H9 (cell line): ENCODE data around the gene DDX51. TPM values are rescaled to one million over a fixed set of nuclear protein-coding genes. Genes with fewer than 3 reads are reported as not detected.

ENCODE experiments used
- DNase-seq: peaks from one replicate; pipeline ENCODE4 v3.0.0-alpha.2; 2017
- H2AFZ ChIP-seq: one replicate; pipeline ENCODE4 v1.6.1; 2013; ENCODE audit warnings: mild to moderate bottlenecking, low read length, control low read depth, moderate library complexity
- H2AK5ac ChIP-seq: 2 replicates; pipeline ENCODE4 v1.6.1; 2013; ENCODE audit warnings: low read length, control low read depth, mixed read lengths; ENCODE audit not compliant: insufficient read length
- H2BK120ac ChIP-seq: one replicate; pipeline ENCODE4 v1.6.1; 2013; ENCODE audit warnings: low read depth, mild to moderate bottlenecking, low read length, control low read depth, inconsistent platforms; ENCODE audit not compliant: poor library complexity, severe bottlenecking
- H2BK12ac ChIP-seq: 2 replicates; pipeline ENCODE4 v1.6.1; 2013; ENCODE audit warnings: low read length, control low read depth, mixed read lengths, low read depth; ENCODE audit not compliant: insufficient read length
- H2BK15ac ChIP-seq: 2 replicates; pipeline ENCODE4 v1.6.1; 2013; ENCODE audit warnings: low read depth, low read length, control low read depth
- H2BK20ac ChIP-seq: one replicate; pipeline ENCODE4 v1.6.1; 2013; ENCODE audit warnings: low read depth, mild to moderate bottlenecking, low read length, control low read depth, inconsistent platforms; ENCODE audit not compliant: poor library complexity, severe bottlenecking
- H2BK5ac ChIP-seq: 2 replicates; pipeline ENCODE4 v1.6.1; 2013; ENCODE audit warnings: low read length, control low read depth, mixed read lengths; ENCODE audit not compliant: insufficient read length
- H3K14ac ChIP-seq: 2 replicates; pipeline ENCODE4 v1.6.1; 2013; ENCODE audit warnings: low read length, control low read depth; ENCODE audit not compliant: insufficient read depth
- H3K18ac ChIP-seq: 2 replicates; pipeline ENCODE4 v1.6.1; 2013; ENCODE audit warnings: low read depth, mild to moderate bottlenecking, mixed read lengths, low read length, control low read depth; ENCODE audit not compliant: insufficient read length
- H3K23ac ChIP-seq: 2 replicates; pipeline ENCODE4 v1.6.1; 2013; ENCODE audit warnings: low read length, control low read depth, mixed read lengths, low read depth; ENCODE audit not compliant: insufficient read length
- H3K23me2 ChIP-seq: 2 replicates; pipeline ENCODE4 v1.6.1; 2013; ENCODE audit warnings: low read depth, mild to moderate bottlenecking, mixed read lengths, low read length, control low read depth; ENCODE audit not compliant: insufficient read length, poor library complexity, severe bottlenecking
- H3K27ac ChIP-seq: 2 replicates; pipeline ENCODE4 v1.5.1; 2013; ENCODE audit warnings: low read length, control low read depth, mixed read lengths, low read depth; ENCODE audit not compliant: insufficient read length
- H3K27me3 ChIP-seq: 2 replicates; pipeline ENCODE4 v1.6.1; 2013; ENCODE audit warnings: low read length, control low read depth, inconsistent platforms; ENCODE audit not compliant: insufficient read depth
- H3K4ac ChIP-seq: 2 replicates; pipeline ENCODE4 v1.6.1; 2013; ENCODE audit warnings: low read depth, mild to moderate bottlenecking, control low read depth, inconsistent platforms, low read length, moderate library complexity
- H3K4me1 ChIP-seq: 2 replicates; pipeline ENCODE4 v1.6.1; 2013; ENCODE audit warnings: low read length, control low read depth, inconsistent platforms; ENCODE audit not compliant: insufficient read depth
- H3K4me2 ChIP-seq: 2 replicates; pipeline ENCODE4 v1.6.1; 2013; ENCODE audit warnings: low read length, control low read depth, mixed read lengths; ENCODE audit not compliant: insufficient read length, insufficient read depth
- H3K56ac ChIP-seq: 2 replicates; pipeline ENCODE4 v1.6.1; 2013; ENCODE audit warnings: low read depth, mild to moderate bottlenecking, mixed read lengths, low read length, control low read depth; ENCODE audit not compliant: insufficient read length
- H3K79me1 ChIP-seq: 2 replicates; pipeline ENCODE4 v1.6.1; 2013; ENCODE audit warnings: low read depth, mild to moderate bottlenecking, moderate library complexity, low read length, control low read depth, inconsistent platforms; ENCODE audit not compliant: insufficient read depth, poor library complexity, severe bottlenecking
- H3K79me2 ChIP-seq: 2 replicates; pipeline ENCODE4 v1.6.1; 2013; ENCODE audit warnings: low read length, control low read depth, inconsistent platforms; ENCODE audit not compliant: insufficient read depth
- H3K9ac ChIP-seq: 2 replicates; pipeline ENCODE4 v1.6.1; 2013; ENCODE audit warnings: low read length, control low read depth, mixed read lengths; ENCODE audit not compliant: insufficient read length; ENCODE audit errors: extremely low read depth
- H3K9me3 ChIP-seq: one replicate; pipeline ENCODE4 v1.6.1; 2013; ENCODE audit warnings: low read depth, low read length, inconsistent platforms; ENCODE audit not compliant: control insufficient read depth
- H3T11ph ChIP-seq: one replicate; pipeline ENCODE4 v1.6.1; 2013; ENCODE audit warnings: mild to moderate bottlenecking, low read length, control low read depth, inconsistent platforms
- H4K20me1 ChIP-seq: one replicate; pipeline ENCODE4 v1.6.1; 2013; ENCODE audit not compliant: control insufficient read depth, insufficient read length, insufficient read depth
- H4K5ac ChIP-seq: 2 replicates; pipeline ENCODE4 v1.6.1; 2013; ENCODE audit warnings: low read depth, mild to moderate bottlenecking, mixed read lengths, low read length, control low read depth; ENCODE audit not compliant: insufficient read length
- H4K8ac ChIP-seq: replicated peaks from 2 replicates; pipeline ENCODE4 v1.6.1; 2013; ENCODE audit warnings: low read length, control low read depth, mixed read lengths, low read depth; ENCODE audit not compliant: insufficient read length
- H4K91ac ChIP-seq: 2 replicates; pipeline ENCODE4 v1.6.1; 2013; ENCODE audit warnings: low read depth, mild to moderate bottlenecking, moderate library complexity, mixed read lengths, low read length, control low read depth; ENCODE audit not compliant: insufficient read length
- H3K27ac Mint-ChIP-seq, 3 experiments: 2 replicates in 2 of 3; 3 replicates in 1 of 3; pipeline ENCODE4 v1.8.0; 2020 to 2021; ENCODE audit warnings: mixed read lengths in 3 of 3, mild to moderate bottlenecking in 1 of 3, moderate library complexity in 1 of 3
- H3K27me3 Mint-ChIP-seq: 2 replicates; pipeline ENCODE4 v1.8.0; 2021; ENCODE audit warnings: low read depth, mild to moderate bottlenecking, moderate library complexity, mixed read lengths
- H3K36me3 Mint-ChIP-seq, 3 experiments: 2 replicates in 2 of 3; 3 replicates in 1 of 3; pipeline ENCODE4 v1.8.0; 2020 to 2021; ENCODE audit warnings: low read depth in 3 of 3, mixed read lengths in 3 of 3; ENCODE audit not compliant: insufficient read depth in 1 of 3
- H3K4me1 Mint-ChIP-seq, 2 experiments: 2 replicates each; pipeline ENCODE4 v1.8.0; 2020; ENCODE audit warnings: mixed read lengths in 2 of 2
- H3K4me3 Mint-ChIP-seq, 2 experiments: 2 replicates in 1 of 2; 3 replicates in 1 of 2; pipeline ENCODE4 v1.8.0; 2020 to 2021; ENCODE audit warnings: mild to moderate bottlenecking in 2 of 2, mixed read lengths in 2 of 2, moderate library complexity in 1 of 2
- H3K9me3 Mint-ChIP-seq, 2 experiments: 2 replicates in 1 of 2; 3 replicates in 1 of 2; pipeline ENCODE4 v1.8.0; 2020; ENCODE audit warnings: mild to moderate bottlenecking in 2 of 2, mixed read lengths in 2 of 2, moderate library complexity in 1 of 2
- WGBS: extraction: QIAGEN DNeasy Blood & Tissue Kit; methylation state at CpG from one replicate; pipeline ENCODE4 v1.1.7; 2013; ENCODE audit warnings: missing lambda C conversion rate, low lambda C conversion rate, mixed read lengths; ENCODE audit not compliant: insufficient read length; ENCODE audit errors: extremely low coverage; 5-methylcytosine and 5-hydroxymethylcytosine counted together
- total RNA-seq: library from RNA; stranded (reverse); gene quantifications from 2 replicates; pipeline ENCODE4 v1.2.1, GENCODE V29; 2021
- TF ChIP-seq, protein P1 (sequence below): fragments of 200-600 bp; sonication (generic); conservative IDR thresholded peaks from 3 replicates; pipeline ENCODE4 v1.8.0; 2021; ENCODE audit warnings: antibody characterized with exemption, mild to moderate bottlenecking

Gene DDX51
- total RNA-seq, 1 experiment from 2014 or later: 37.9 TPM

DNA sequence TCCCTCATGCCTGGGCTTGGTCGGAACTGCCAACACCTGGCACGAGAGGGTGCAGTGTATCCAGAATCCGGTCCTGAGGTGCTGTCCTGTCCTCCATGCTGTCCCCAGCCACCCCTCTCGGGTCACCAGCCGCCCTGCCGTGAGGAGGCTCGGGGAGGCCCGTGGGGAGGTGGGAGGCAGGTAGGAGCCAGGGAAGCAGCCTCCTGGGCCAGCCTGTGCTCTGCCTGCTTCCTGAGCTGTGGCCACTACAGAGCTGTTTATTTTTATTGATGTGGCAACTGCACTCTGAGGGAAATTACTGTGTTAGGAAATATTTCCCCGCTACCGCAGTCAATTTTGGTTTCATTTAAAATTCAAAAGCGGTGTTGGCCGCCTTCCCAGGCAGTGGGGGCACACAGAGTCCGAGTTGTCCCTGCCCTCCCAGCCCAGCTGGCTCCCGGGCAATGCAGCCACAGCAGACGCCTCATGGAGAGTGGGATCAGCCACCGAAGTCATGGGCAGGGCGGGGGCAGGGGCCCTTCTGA lies 18.5 kb upstream of the DDX51 start:
- Histone ChIP-seq H4K5ac (no peak overlapping the region), H3K27ac (no peak overlapping the region), H2BK20ac (no peak overlapping the region), H4K91ac (no peak overlapping the region), H2BK15ac (no peak overlapping the region), H2AK5ac (no peak overlapping the region), H4K20me1 (no peaks in the 10 kb centered on the region), H3K23me2 (no peaks in the 10 kb centered on the region), H3K56ac (no peak overlapping the region), H3K14ac (no peak overlapping the region), H3K27me3 (no peaks in the 10 kb centered on the region; the same call in 1 of the 2 replicates), H2AFZ (no peak overlapping the region), H3K9ac (no peak overlapping the region), H4K8ac (no peak overlapping the region), H3K4me2 (no peak overlapping the region), H3K4ac (no peak overlapping the region), H2BK12ac (no peak overlapping the region), H3K4me1 (no peaks in the 10 kb centered on the region), H3K9me3 (peaks cover 3% of the 10 kb centered on the region), H2BK5ac (no peak overlapping the region), H3K79me2 (no peaks in the 10 kb centered on the region), H3K23ac (no peak overlapping the region), H3K79me1 (no peaks in the 10 kb centered on the region), H3K18ac (no peak overlapping the region), H3T11ph (no peak overlapping the region), H2BK120ac (no peak overlapping the region)
- H3K9me3 Mint-ChIP-seq: peaks cover 9 to 13% of the 10 kb centered on the region in 2 experiments; a peak in 4 of 5 replicates
- peaks cover 43% of the 10 kb centered on the region for H3K27me3 Mint-ChIP-seq
- no CpG with 5 or more reads among the region's 17 CpGs for WGBS
- TF ChIP-seq, protein P1, sequence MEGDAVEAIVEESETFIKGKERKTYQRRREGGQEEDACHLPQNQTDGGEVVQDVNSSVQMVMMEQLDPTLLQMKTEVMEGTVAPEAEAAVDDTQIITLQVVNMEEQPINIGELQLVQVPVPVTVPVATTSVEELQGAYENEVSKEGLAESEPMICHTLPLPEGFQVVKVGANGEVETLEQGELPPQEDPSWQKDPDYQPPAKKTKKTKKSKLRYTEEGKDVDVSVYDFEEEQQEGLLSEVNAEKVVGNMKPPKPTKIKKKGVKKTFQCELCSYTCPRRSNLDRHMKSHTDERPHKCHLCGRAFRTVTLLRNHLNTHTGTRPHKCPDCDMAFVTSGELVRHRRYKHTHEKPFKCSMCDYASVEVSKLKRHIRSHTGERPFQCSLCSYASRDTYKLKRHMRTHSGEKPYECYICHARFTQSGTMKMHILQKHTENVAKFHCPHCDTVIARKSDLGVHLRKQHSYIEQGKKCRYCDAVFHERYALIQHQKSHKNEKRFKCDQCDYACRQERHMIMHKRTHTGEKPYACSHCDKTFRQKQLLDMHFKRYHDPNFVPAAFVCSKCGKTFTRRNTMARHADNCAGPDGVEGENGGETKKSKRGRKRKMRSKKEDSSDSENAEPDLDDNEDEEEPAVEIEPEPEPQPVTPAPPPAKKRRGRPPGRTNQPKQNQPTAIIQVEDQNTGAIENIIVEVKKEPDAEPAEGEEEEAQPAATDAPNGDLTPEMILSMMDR: no peak
- no peak overlapping the region for H3K4me3 Mint-ChIP-seq
- H3K27ac Mint-ChIP-seq: no peak overlapping the region
- peaks cover 0 to 6% (median 0%) of the 10 kb centered on the region in 3 experiments; a peak in 1 of 7 replicates for H3K36me3 Mint-ChIP-seq
- 0 out of 4 replicates have a peak, but pooled peaks cover 0 to 2% of the 10 kb centered on the region in 2 experiments for H3K4me1 Mint-ChIP-seq
- DNase-seq: no peak
